HepG2 (cell line): Measurements from ENCODE around the gene VWCE. TPM values are rescaled to one million over a fixed set of nuclear protein-coding genes. Genes with fewer than 3 reads are reported as not detected.
A peak's percentile ranks its signal among the peaks of the same experiment; 100 is the strongest.

Experiments
- DDIT3 ChIP-seq: sonication (generic); formaldehyde crosslinking; IDR thresholded peaks from 2 replicates; pipeline ENCODE4 v1.4.0; 2020; ENCODE audit warnings: mild to moderate bottlenecking, missing genetic modification reagents
- FOSL1 ChIP-seq: sonication (generic); formaldehyde crosslinking; IDR thresholded peaks from 2 replicates; pipeline ENCODE4 v1.9.0; 2021; ENCODE audit warnings: missing genetic modification reagents, borderline replicate concordance
- FOXC1 ChIP-seq: sonication (generic); formaldehyde crosslinking; IDR thresholded peaks from 2 replicates; pipeline ENCODE4 v1.8.0; 2022; ENCODE audit warnings: mild to moderate bottlenecking, missing genetic modification reagents, borderline replicate concordance
- GATAD1 ChIP-seq: IDR thresholded peaks from 2 replicates; pipeline ENCODE4 v1.6.1; 2016; ENCODE audit warnings: missing genetic modification reagents, missing compliant biosample characterization
- IKZF4 ChIP-seq: sonication (generic); formaldehyde crosslinking; IDR thresholded peaks from 2 replicates; pipeline ENCODE4 v1.5.1; 2020; ENCODE audit warnings: borderline replicate concordance, mild to moderate bottlenecking, low read depth, missing genetic modification reagents; ENCODE audit errors: not compliant biosample characterization
- IRF2 ChIP-seq: IDR thresholded peaks from 2 replicates; pipeline ENCODE4 v1.6.1; 2018; ENCODE audit warnings: missing genetic modification reagents, missing compliant biosample characterization
- IRF9 ChIP-seq: sonication (generic); formaldehyde crosslinking; IDR thresholded peaks from 2 replicates; pipeline ENCODE4 v1.8.0; 2022; ENCODE audit warnings: missing genetic modification reagents, mild to moderate bottlenecking, borderline replicate concordance
- ISX ChIP-seq: sonication (generic); formaldehyde crosslinking; conservative IDR thresholded peaks from 2 replicates; pipeline ENCODE4 v1.5.0; 2020; ENCODE audit warnings: missing genetic modification reagents
- KDM6A ChIP-seq: IDR thresholded peaks from 2 replicates; pipeline ENCODE4 v1.6.1; 2016; ENCODE audit warnings: low read depth
- KMT2B ChIP-seq: IDR thresholded peaks from 2 replicates; pipeline ENCODE4 v1.6.1; 2016; ENCODE audit warnings: missing genetic modification reagents, missing compliant biosample characterization
- NFYC ChIP-seq: IDR thresholded peaks from 2 replicates; pipeline ENCODE4 v1.6.1; 2016; ENCODE audit warnings: missing genetic modification reagents, missing compliant biosample characterization
- SOX13 ChIP-seq, 3 experiments: fragments of 450-650 bp in 1 of 3; sonication (generic) in 1 of 3; formaldehyde crosslinking in 1 of 3; IDR thresholded peaks in 2 of 3; conservative IDR thresholded peaks in 1 of 3; 2 replicates each; pipeline versions ENCODE4 v1.5.0 to v1.6.1; 2016 to 2020; ENCODE audit warnings: antibody characterized with exemption in 1 of 3, mild to moderate bottlenecking in 1 of 3, missing compliant biosample characterization in 1 of 3, missing genetic modification reagents in 1 of 3, moderate library complexity in 1 of 3
- TARDBP ChIP-seq: sonication (generic); formaldehyde crosslinking; IDR thresholded peaks from 2 replicates; pipeline ENCODE4 v1.8.0; 2022; ENCODE audit warnings: mild to moderate bottlenecking, missing genetic modification reagents
- TEAD2 ChIP-seq: sonication (generic); formaldehyde crosslinking; IDR thresholded peaks from 2 replicates; pipeline ENCODE4 v1.9.0; 2021; ENCODE audit warnings: missing genetic modification reagents
- U2AF1 ChIP-seq: fragments of 200-400 bp; formaldehyde crosslinking; optimal IDR thresholded peaks from 2 replicates; pipeline ENCODE3; 2017; ENCODE audit warnings: mild to moderate bottlenecking, low read depth, low read length
- YY1 ChIP-seq: IDR thresholded peaks from 2 replicates; pipeline ENCODE4 v1.6.1; 2011; ENCODE audit warnings: low read length, low read depth, moderate library complexity, mild to moderate bottlenecking; ENCODE audit not compliant: insufficient read depth, insufficient replicate concordance
- ZKSCAN5 ChIP-seq: sonication (generic); formaldehyde crosslinking; IDR thresholded peaks from 2 replicates; pipeline ENCODE4 v1.5.1; 2020; ENCODE audit warnings: mild to moderate bottlenecking, missing genetic modification reagents
- ZMYM4 ChIP-seq: sonication (generic); formaldehyde crosslinking; IDR thresholded peaks from 2 replicates; pipeline ENCODE4 v1.8.1; 2023; ENCODE audit warnings: mild to moderate bottlenecking, missing genetic modification reagents
- ZNF33A ChIP-seq: sonication (generic); formaldehyde crosslinking; IDR thresholded peaks from 2 replicates; pipeline ENCODE4 v1.5.1; 2020; ENCODE audit warnings: missing genetic modification reagents, mild to moderate bottlenecking, moderate library complexity, borderline replicate concordance
- ZSCAN21 ChIP-seq: sonication (generic); formaldehyde crosslinking; IDR thresholded peaks from 2 replicates; pipeline ENCODE4 v1.8.0; 2022; ENCODE audit warnings: mild to moderate bottlenecking, missing genetic modification reagents, moderate library complexity, borderline replicate concordance
- polyA plus RNA-seq, 8 experiments: library from polyadenylated mRNA; depleted of rRNA in 3 of 8; stranded (reverse) in 7 of 8; unstranded in 1 of 8; fragments of >200 nt; fragmentation: Illumina TruSeq in 4 of 8; extraction: Trizol in 4 of 8; gene quantifications; 2 replicates each; pipeline versions ENCODE4 v1.2.1 to v1.2.3, GENCODE V29; 2011 to 2016; ENCODE audit warnings: low read depth in 4 of 8, missing spikeins in 1 of 8, mixed read lengths in 1 of 8; ENCODE audit not compliant: insufficient read depth in 1 of 8
- total RNA-seq, 5 experiments: library from RNA; depleted of rRNA; stranded (reverse); fragments of >200 nt; fragmentation: Illumina TruSeq; extraction: Trizol; gene quantifications; 2 replicates each; pipeline ENCODE4 v1.2.3, GENCODE V29; 2016; ENCODE audit warnings: low read depth in 1 of 5

The VWCE gene
- total and polyA plus RNA-seq, 2 of the 13 experiments (the other 11 are each of a cell fraction or from before 2014, with no cell fraction given) = 27.6 to 58.3 TPM

GRCh38 chr11:61334434-61335354 lies 39.6 kb upstream of the VWCE start (continued):
- TF ChIP-seq IRF2 (CRISPR knock-in tag) (no peak; the same call in 1 of the 2 replicates), KMT2B (CRISPR knock-in tag) (peak; percentile 19; the same call in 1 of the 2 replicates), ZSCAN21 (CRISPR knock-in tag) (peak; percentile 77), ISX (CRISPR knock-in tag) (no peak; the same call in 1 of the 2 replicates), KDM6A (CRISPR knock-in tag) (0 out of 2 replicates have a peak, but pooled peaks have one; percentile 49), NFYC (CRISPR knock-in tag) (no peak), ZMYM4 (CRISPR knock-in tag) (peak; percentile 54; the same call in 1 of the 2 replicates), GATAD1 (peak; percentile 52; the same call in 1 of the 2 replicates), FOSL1 (CRISPR knock-in tag) (peak; percentile 53; the same call in 1 of the 2 replicates), YY1 (no peak), ZKSCAN5 (0 out of 2 replicates have a peak, but pooled peaks have one; percentile 65), DDIT3 (no peak), FOXC1 (CRISPR knock-in tag) (no peak; the same call in 1 of the 2 replicates), IKZF4 (CRISPR knock-in tag) (peak; percentile 73), IRF9 (peak; percentile 93), TARDBP (CRISPR knock-in tag) (peak; percentile 71; the same call in 1 of the 2 replicates), TEAD2 (CRISPR knock-in tag) (no peak), ZNF33A (CRISPR knock-in tag) (no peak), SOX13 (IDR thresholded peaks at IDR 0.05) (no peak), SOX13 (CRISPR knock-in tag; conservative IDR thresholded peaks at IDR 0.05 in 1 of 2, IDR thresholded peaks at IDR 0.05 in 1 of 2) (no peak), U2AF1 (no peak)
